Thyroid gland (tissue), 4 donors: ENCODE measurements around the gene HELQ.

ENCODE experiments used
- POLR2A ChIP-seq, 2 donors: fragments of 450-650 bp; IDR thresholded peaks; one replicate each; pipeline ENCODE4 v1.6.1; 2017; ENCODE audit warnings: antibody characterized with exemption in 2 of 2, mild to moderate bottlenecking in 2 of 2, moderate library complexity in 1 of 2
- TF ChIP-seq, protein P1 (sequence below), 6 experiments: fragments of 200-600 bp in 3 of 6; fragments of 450-650 bp in 3 of 6; sonication (generic) in 3 of 6; IDR thresholded peaks; one replicate each; pipeline ENCODE4 v1.5.1; 2016 to 2019; ENCODE audit warnings: antibody characterized with exemption in 6 of 6, mild to moderate bottlenecking in 2 of 6, inconsistent platforms in 1 of 6, moderate library complexity in 1 of 6

DNA sequence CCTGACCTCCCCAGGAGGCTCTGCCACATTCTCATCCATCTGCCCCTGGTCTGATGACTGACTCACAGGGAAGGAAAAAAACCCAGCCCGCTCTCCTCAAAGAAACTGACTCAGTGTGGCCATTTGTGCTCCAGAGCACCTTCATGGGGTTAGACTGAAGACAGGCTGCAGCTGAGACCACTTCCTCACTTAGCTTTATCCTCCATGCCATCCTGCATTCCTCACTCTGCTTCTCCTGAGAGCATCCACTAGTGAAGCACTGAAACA lies 85.0 kb downstream of the HELQ start:
- TF ChIP-seq, protein P1, sequence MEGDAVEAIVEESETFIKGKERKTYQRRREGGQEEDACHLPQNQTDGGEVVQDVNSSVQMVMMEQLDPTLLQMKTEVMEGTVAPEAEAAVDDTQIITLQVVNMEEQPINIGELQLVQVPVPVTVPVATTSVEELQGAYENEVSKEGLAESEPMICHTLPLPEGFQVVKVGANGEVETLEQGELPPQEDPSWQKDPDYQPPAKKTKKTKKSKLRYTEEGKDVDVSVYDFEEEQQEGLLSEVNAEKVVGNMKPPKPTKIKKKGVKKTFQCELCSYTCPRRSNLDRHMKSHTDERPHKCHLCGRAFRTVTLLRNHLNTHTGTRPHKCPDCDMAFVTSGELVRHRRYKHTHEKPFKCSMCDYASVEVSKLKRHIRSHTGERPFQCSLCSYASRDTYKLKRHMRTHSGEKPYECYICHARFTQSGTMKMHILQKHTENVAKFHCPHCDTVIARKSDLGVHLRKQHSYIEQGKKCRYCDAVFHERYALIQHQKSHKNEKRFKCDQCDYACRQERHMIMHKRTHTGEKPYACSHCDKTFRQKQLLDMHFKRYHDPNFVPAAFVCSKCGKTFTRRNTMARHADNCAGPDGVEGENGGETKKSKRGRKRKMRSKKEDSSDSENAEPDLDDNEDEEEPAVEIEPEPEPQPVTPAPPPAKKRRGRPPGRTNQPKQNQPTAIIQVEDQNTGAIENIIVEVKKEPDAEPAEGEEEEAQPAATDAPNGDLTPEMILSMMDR (IDR thresholded peaks at IDR 0.05): no peak
- no peak for TF ChIP-seq POLR2A (IDR thresholded peaks at IDR 0.05)
